HepG2 (cell line): ENCODE results near the gene NOTUM.
A peak's percentile ranks its signal among the peaks of the same experiment; 100 is the strongest.

ENCODE experiments used
- CBX1 ChIP-seq: IDR thresholded peaks from one replicate; pipeline ENCODE4 v1.6.1; 2016; ENCODE audit warnings: antibody characterized with exemption, low read depth
- CEBPB ChIP-seq: IDR thresholded peaks from 2 replicates; pipeline ENCODE4 v1.6.1; 2011; ENCODE audit warnings: low read depth, low read length, improper control_type of control experiment, borderline replicate concordance
- PTBP1 ChIP-seq: fragments of 200-400 bp; formaldehyde crosslinking; IDR thresholded peaks from 2 replicates; pipeline ENCODE4 v1.6.1; 2018; ENCODE audit warnings: low read length, low read depth; ENCODE audit not compliant: poor library complexity, severe bottlenecking
- TSC22D2 ChIP-seq: sonication (generic); formaldehyde crosslinking; IDR thresholded peaks from 2 replicates; pipeline ENCODE4 v1.5.1; 2020; ENCODE audit warnings: missing genetic modification reagents, mild to moderate bottlenecking, borderline replicate concordance
- ZFP82 ChIP-seq: sonication (generic); formaldehyde crosslinking; IDR thresholded peaks from 2 replicates; pipeline ENCODE4 v1.5.1; 2020; ENCODE audit warnings: mild to moderate bottlenecking, missing genetic modification reagents, borderline replicate concordance
- ZFX ChIP-seq: sonication (generic); formaldehyde crosslinking; IDR thresholded peaks from 2 replicates; pipeline ENCODE4 v1.4.0; 2020; ENCODE audit warnings: mild to moderate bottlenecking, low read depth, missing genetic modification reagents, moderate library complexity
- ZMAT3 ChIP-seq: sonication (generic); formaldehyde crosslinking; conservative IDR thresholded peaks from 2 replicates; pipeline ENCODE4 v1.7.0; 2021; ENCODE audit warnings: missing genetic modification reagents
- ZNF460 ChIP-seq: sonication (generic); formaldehyde crosslinking; IDR thresholded peaks from 2 replicates; pipeline ENCODE4 v1.5.1; 2020; ENCODE audit warnings: missing genetic modification reagents, mild to moderate bottlenecking, borderline replicate concordance
- ZNF605 ChIP-seq: sonication (generic); formaldehyde crosslinking; IDR thresholded peaks from 2 replicates; pipeline ENCODE4 v1.8.0; 2022; ENCODE audit warnings: mild to moderate bottlenecking, missing genetic modification reagents
- TF ChIP-seq, protein P1 (sequence below): sonication (generic); formaldehyde crosslinking; IDR thresholded peaks from 2 replicates; pipeline ENCODE4 v1.5.0; 2020; ENCODE audit warnings: mild to moderate bottlenecking, missing genetic modification reagents, moderate library complexity

DNA sequence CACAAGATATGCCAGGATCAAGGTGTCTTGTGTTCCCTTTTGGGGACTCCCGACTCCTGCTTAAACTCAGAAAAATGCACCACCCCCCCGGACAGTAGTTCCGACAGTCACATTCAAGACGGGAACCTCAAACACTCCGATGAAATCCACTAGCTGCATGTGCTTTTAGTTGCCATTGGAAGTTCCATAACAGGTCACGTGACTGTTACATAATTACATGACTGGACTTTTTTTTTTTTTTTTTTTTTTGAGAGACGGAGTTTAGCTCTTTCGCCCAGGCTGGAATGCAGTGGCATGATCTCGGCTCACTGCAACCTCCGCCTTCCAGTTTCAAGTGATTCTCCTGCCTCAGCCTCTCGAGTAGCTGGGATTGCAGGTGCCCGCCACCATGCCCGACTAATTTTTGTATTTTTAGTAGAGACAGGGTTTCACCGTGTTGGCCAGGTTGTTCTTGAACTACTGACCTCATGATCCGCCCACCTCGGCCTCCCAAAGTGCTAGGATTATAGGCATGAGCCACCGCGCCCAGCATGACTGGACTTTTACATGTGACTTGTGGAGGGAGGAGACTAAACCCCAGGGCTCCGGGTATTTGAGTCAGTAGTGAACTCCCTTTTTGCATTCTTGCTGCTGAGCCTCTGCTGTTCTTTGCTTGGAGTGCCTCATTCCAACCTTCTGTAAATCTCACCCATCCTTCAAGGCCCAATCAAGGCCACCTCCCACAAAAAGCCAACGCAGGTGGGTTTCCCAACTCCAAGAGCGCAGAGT is 44.6 kb downstream of the NOTUM start:
- TF ChIP-seq, protein P1, sequence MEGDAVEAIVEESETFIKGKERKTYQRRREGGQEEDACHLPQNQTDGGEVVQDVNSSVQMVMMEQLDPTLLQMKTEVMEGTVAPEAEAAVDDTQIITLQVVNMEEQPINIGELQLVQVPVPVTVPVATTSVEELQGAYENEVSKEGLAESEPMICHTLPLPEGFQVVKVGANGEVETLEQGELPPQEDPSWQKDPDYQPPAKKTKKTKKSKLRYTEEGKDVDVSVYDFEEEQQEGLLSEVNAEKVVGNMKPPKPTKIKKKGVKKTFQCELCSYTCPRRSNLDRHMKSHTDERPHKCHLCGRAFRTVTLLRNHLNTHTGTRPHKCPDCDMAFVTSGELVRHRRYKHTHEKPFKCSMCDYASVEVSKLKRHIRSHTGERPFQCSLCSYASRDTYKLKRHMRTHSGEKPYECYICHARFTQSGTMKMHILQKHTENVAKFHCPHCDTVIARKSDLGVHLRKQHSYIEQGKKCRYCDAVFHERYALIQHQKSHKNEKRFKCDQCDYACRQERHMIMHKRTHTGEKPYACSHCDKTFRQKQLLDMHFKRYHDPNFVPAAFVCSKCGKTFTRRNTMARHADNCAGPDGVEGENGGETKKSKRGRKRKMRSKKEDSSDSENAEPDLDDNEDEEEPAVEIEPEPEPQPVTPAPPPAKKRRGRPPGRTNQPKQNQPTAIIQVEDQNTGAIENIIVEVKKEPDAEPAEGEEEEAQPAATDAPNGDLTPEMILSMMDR (CRISPR knock-in tag): no peak
- TF ChIP-seq ZNF460 (CRISPR knock-in tag) (no peak), ZMAT3 (no peak), ZFP82 (CRISPR knock-in tag) (no peak), CEBPB (no peak), CBX1 (no peak), ZNF605 (CRISPR knock-in tag) (no peak), TSC22D2 (no peak), PTBP1 (no peak), ZFX (peak; percentile 19; the same call in 1 of the 2 replicates)
